Aorta (tissue), 5 donors: ENCODE measurements around the gene PRKCA. TPM values are rescaled to one million over a fixed set of nuclear protein-coding genes. Genes with fewer than 3 reads are reported as not detected.

Source experiments
- ATAC-seq: fragments of 200-7000 bp; cut with Tn5 transposase; one replicate; pipeline ENCODE4 v1.9.1; 2022; ENCODE audit warnings: moderate library complexity; ENCODE audit not compliant: low FRiP score
- DNase-seq, 2 donors: peaks; one replicate each; pipeline ENCODE4 v3.0.0-alpha.2; 2020
- H3K27ac ChIP-seq, 2 donors: one replicate each; pipeline ENCODE4 v1.5.1; 2013; ENCODE audit warnings: low read length in 2 of 2, mild to moderate bottlenecking in 2 of 2, moderate library complexity in 2 of 2, control low read depth in 1 of 2, inconsistent platforms in 1 of 2, low read depth in 1 of 2
- H3K27me3 ChIP-seq, 2 donors: one replicate each; pipeline ENCODE4 v1.6.1; 2013; ENCODE audit warnings: control low read depth in 1 of 2, low read length in 1 of 2, mild to moderate bottlenecking in 1 of 2, moderate library complexity in 1 of 2; ENCODE audit not compliant: insufficient read depth in 2 of 2, control insufficient read depth in 1 of 2
- H3K36me3 ChIP-seq, 2 donors: one replicate each; pipeline ENCODE4 v1.6.1; 2013; ENCODE audit warnings: control low read depth in 1 of 2, low read length in 1 of 2, mild to moderate bottlenecking in 1 of 2; ENCODE audit not compliant: insufficient read depth in 2 of 2, control insufficient read depth in 1 of 2
- H3K4me1 ChIP-seq, 2 donors: one replicate each; pipeline ENCODE4 v1.6.1; 2013; ENCODE audit warnings: low read length in 2 of 2, control low read depth in 1 of 2, mild to moderate bottlenecking in 1 of 2, moderate library complexity in 1 of 2; ENCODE audit not compliant: insufficient read depth in 2 of 2, control insufficient read depth in 1 of 2
- H3K4me3 ChIP-seq, 2 donors: one replicate each; pipeline ENCODE4 v1.5.1; 2013; ENCODE audit warnings: low read length in 2 of 2, control low read depth in 1 of 2, mild to moderate bottlenecking in 1 of 2
- H3K9me3 ChIP-seq: one replicate; pipeline ENCODE4 v1.6.1; 2013; ENCODE audit warnings: mild to moderate bottlenecking, low read length; ENCODE audit not compliant: control insufficient read depth
- WGBS, 2 donors: extraction: QIAGEN DNeasy Blood & Tissue Kit; methylation state at CpG; one replicate each; pipeline ENCODE4 v1.1.7; 2013; 5-methylcytosine and 5-hydroxymethylcytosine counted together
- intact Hi-C, 2 donors: fragments of 100-400 bp; cut with DNase I; formaldehyde crosslinking; loops; one replicate each; pipeline versions ENCODE4 v1.14.2 to v1.15.0; 2022
- polyA plus RNA-seq, 2 donors: library from polyadenylated mRNA; stranded (reverse); fragments of 200-250 nt; gene quantifications; one replicate each; pipeline ENCODE4 v1.2.3, GENCODE V29; 2013
- total RNA-seq, 2 donors: library from RNA; stranded (reverse); fragmentation: NEBNext Ultra II Directional; extraction: Animal tissue kit (Norgen Biotek cat#: 25700); gene quantifications; one replicate each; pipeline ENCODE4 v1.2.1, GENCODE V29; 2021
- donor health status: healthy with polysubstance abuse.
- donor health status: Bipolar disorder and iron deficiency.
- donor health status: DM: no; HTN: no; CAD: no.
- donor health status: DM: no; HTN: no; CAD: no.
- donor health status: DM: yes; HTN: yes; CAD: no.

The PRKCA gene
- total and polyA plus RNA-seq, 4 donors, result 2.7 to 15.4 (median 9.1) TPM

- intact Hi-C loops, result no loop called here
- Histone ChIP-seq H3K4me1 (no peaks in the 10 kb centered on the region), H3K4me3 (no peak overlapping the region), H3K36me3 (no peaks in the 10 kb centered on the region), H3K9me3 (no peaks in the 10 kb centered on the region), H3K27me3 (no peaks in the 10 kb centered on the region), H3K27ac (no peak overlapping the region)
- DNase-seq (no peak), ATAC-seq (no peak)
- WGBS, 2 donors, result 91 to 92% methylated on average over 5 of the region's 5 CpGs
Observed at GRCh38 chr17:66662496-66662895, 360.1 kb downstream of the PRKCA start.

GRCh38 chr17:66663041-66663606 lies 360.7 kb downstream of the PRKCA start:
- ATAC-seq (no peak), DNase-seq (no peak)
- H3K27me3 ChIP-seq, result no peaks in the 10 kb centered on the region
- no peaks in the 10 kb centered on the region for H3K9me3 ChIP-seq
- 78% methylated on average over 12 of the region's 12 CpGs for WGBS, 2 donors
- H3K4me3 ChIP-seq, result no peak overlapping the region
- intact Hi-C loops, result no loop called here
- no peak overlapping the region for H3K27ac ChIP-seq
- H3K4me1 ChIP-seq, result no peaks in the 10 kb centered on the region
- H3K36me3 ChIP-seq, result no peaks in the 10 kb centered on the region

- Histone ChIP-seq H3K27me3 (no peaks in the 10 kb centered on the region), H3K4me3 (no peak overlapping the region), H3K27ac (no peak overlapping the region), H3K9me3 (no peaks in the 10 kb centered on the region), H3K36me3 (no peaks in the 10 kb centered on the region), H3K4me1 (no peaks in the 10 kb centered on the region)
- intact Hi-C loops, result no loop called here
- DNase-seq, result no peak
- WGBS, 2 donors, result 98 to 100% methylated on average over 4 of the region's 4 CpGs
- no peak for ATAC-seq
Observed at GRCh38 chr17:66664336-66664735, 361.9 kb downstream of the PRKCA start.

GRCh38 chr17:66665194-66665593 lies 362.8 kb downstream of the PRKCA start:
- Histone ChIP-seq H3K4me3 (no peak overlapping the region), H3K27me3 (no peaks in the 10 kb centered on the region), H3K36me3 (no peaks in the 10 kb centered on the region), H3K4me1 (no peaks in the 10 kb centered on the region), H3K27ac (no peak overlapping the region), H3K9me3 (no peaks in the 10 kb centered on the region)
- no peak for DNase-seq
- WGBS, 2 donors, result 97% methylated on average over 4 of the region's 4 CpGs
- intact Hi-C loops, result no loop called here
- ATAC-seq, result no peak

- no peak for DNase-seq
Observed at GRCh38 chr17:66667090-66667489, 364.7 kb downstream of the PRKCA start.

GRCh38 chr17:66667491-66668030 lies 365.1 kb downstream of the PRKCA start:
- H3K9me3 ChIP-seq, result no peaks in the 10 kb centered on the region
- H3K4me1 ChIP-seq, result no peaks in the 10 kb centered on the region
- intact Hi-C loops, result no loop called here
- no peaks in the 10 kb centered on the region for H3K36me3 ChIP-seq
- DNase-seq (no peak), ATAC-seq (no peak)
- no peak overlapping the region for H3K4me3 ChIP-seq
- H3K27me3 ChIP-seq, result no peaks in the 10 kb centered on the region
- 92 to 94% methylated on average over 4 of the region's 4 CpGs for WGBS, 2 donors
- no peak overlapping the region for H3K27ac ChIP-seq

More at GRCh38 chr17:66667090-66667489, 364.7 kb downstream of the PRKCA start:
- Histone ChIP-seq H3K4me1 (no peaks in the 10 kb centered on the region), H3K36me3 (no peaks in the 10 kb centered on the region), H3K9me3 (no peaks in the 10 kb centered on the region), H3K27ac (no peak overlapping the region), H3K27me3 (no peaks in the 10 kb centered on the region), H3K4me3 (no peak overlapping the region)
- WGBS, 2 donors, result 93% methylated on average over 5 of the region's 5 CpGs
- intact Hi-C loops, result no loop called here
- no peak for ATAC-seq

- no peak overlapping the region for H3K4me3 ChIP-seq
- no peaks in the 10 kb centered on the region for H3K9me3 ChIP-seq
- H3K36me3 ChIP-seq, result no peaks in the 10 kb centered on the region
- no peaks in the 10 kb centered on the region for H3K27me3 ChIP-seq
- no peak overlapping the region for H3K27ac ChIP-seq
- ATAC-seq (no peak), DNase-seq (no peak)
- intact Hi-C loops, result no loop called here
- 92 to 94% methylated on average over 3 of the region's 3 CpGs for WGBS, 2 donors
- no peaks in the 10 kb centered on the region for H3K4me1 ChIP-seq
Observed at GRCh38 chr17:66670206-66670605, 367.8 kb downstream of the PRKCA start.

- Histone ChIP-seq H3K4me3 (no peak overlapping the region), H3K27ac (no peak overlapping the region), H3K27me3 (no peaks in the 10 kb centered on the region), H3K36me3 (no peaks in the 10 kb centered on the region), H3K9me3 (no peaks in the 10 kb centered on the region), H3K4me1 (no peaks in the 10 kb centered on the region)
- ATAC-seq (no peak), DNase-seq (no peak)
- WGBS, 2 donors, result 82 to 88% methylated on average over 6 of the region's 6 CpGs
- intact Hi-C loops, result no loop called here
Observed at GRCh38 chr17:66671156-66671555, 368.7 kb downstream of the PRKCA start.

GRCh38 chr17:66673668-66674276 lies 371.4 kb downstream of the PRKCA start:
- DNase-seq (no peak), ATAC-seq (peak; percentile 67)
- H3K27me3 ChIP-seq, result no peaks in the 10 kb centered on the region
- no peak overlapping the region for H3K27ac ChIP-seq
- intact Hi-C loops, result loop anchor here (2.0 kb wide), 1 partner anchor 419 kb away; no protein-coding TSS in a partner anchor
- H3K4me1 ChIP-seq, result no peaks in the 10 kb centered on the region
- peaks cover 1% of the 10 kb centered on the region for H3K9me3 ChIP-seq
- no peaks in the 10 kb centered on the region for H3K36me3 ChIP-seq
- WGBS, 2 donors, result 19% methylated on average over 8 of the region's 8 CpGs
- H3K4me3 ChIP-seq, result no peak overlapping the region
